Measurements from ENCODE around the gene KRTAP10-1. TPM values are rescaled to one million over a fixed set of nuclear protein-coding genes. Genes with fewer than 3 reads are reported as not detected.
A peak's percentile ranks its signal among the peaks of the same experiment; 100 is the strongest.

The KRTAP10-1 gene
- total and polyA plus RNA-seq, 9 of the 15 experiments (the other 6 are each of a cell fraction or from before 2014, with no cell fraction given): not detected

DNA sequence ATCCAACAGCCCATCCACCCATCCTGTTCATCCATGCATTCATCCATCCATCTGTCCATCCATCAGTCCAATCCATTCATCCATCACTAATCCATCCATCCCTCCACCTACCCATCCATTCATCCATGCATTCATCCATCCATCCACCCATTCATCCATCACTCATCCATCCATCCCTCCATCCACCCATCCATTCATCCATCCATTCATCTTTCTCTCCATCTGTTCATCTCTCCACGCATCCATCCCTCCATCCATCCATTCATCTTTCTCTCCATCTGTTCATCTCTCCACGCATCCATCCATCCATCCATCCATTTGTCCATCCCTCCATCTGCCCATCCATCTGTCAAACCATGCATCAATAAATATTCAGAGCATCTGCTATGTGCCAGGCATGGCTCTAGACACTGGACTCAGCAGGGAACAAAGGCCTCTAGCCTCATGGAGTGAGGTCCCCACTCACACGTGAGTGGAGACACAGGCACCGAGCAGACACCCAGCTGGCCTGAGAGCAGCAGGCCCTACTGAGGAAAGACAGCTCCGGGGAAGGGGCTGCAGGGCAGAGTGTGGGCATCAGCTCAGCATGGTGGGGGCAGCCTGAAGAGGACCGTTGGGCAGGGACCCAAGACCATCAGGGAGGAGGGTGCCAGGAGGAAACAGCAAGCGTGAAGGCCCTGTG is 9.6 kb downstream of the KRTAP10-1 start:
- Histone ChIP-seq H2AFZ (ENCODE audit: low read depth, low read length) (no peak overlapping the region), H3K36me3 (ENCODE audit: control insufficient read depth, insufficient read depth, low read length) (no peaks in the 10 kb centered on the region), H4K20me1 (replicated peaks; ENCODE audit: control insufficient read depth, insufficient read depth, low read length) (peaks cover 18% of the 10 kb centered on the region; the same call in 1 of the 2 replicates), H3K4me2 (ENCODE audit: insufficient read depth, low read length) (no peak overlapping the region), H3K4me1 (replicated peaks in 1 of 2; ENCODE audit: control insufficient read depth in 2 of 2, insufficient read depth in 2 of 2, low read length in 2 of 2) (peaks cover 0 to 16% of the 10 kb centered on the region in 2 experiments; a peak in 2 of 5 replicates), H3K9me3 (replicated peaks; ENCODE audit: control insufficient read depth, insufficient read depth, low read depth, low read length) (no peaks in the 10 kb centered on the region; the same call in 1 of the 2 replicates), H3K27ac (ENCODE audit: extremely low read depth, low read depth, low read length) (no peak overlapping the region), H3K9ac (ENCODE audit: insufficient read depth in 1 of 2, low read depth in 2 of 2, low read length in 2 of 2) (no peak overlapping the region), H3K27me3 (ENCODE audit: control insufficient read depth in 2 of 2, insufficient read depth in 2 of 2, low read length in 2 of 2) (peaks cover 44 to 78% of the 10 kb centered on the region in 2 experiments), H3K9me1 (ENCODE audit: control insufficient read depth, insufficient read depth, low read length) (no peaks in the 10 kb centered on the region), H3K4me3 (no peak overlapping the region), H3K79me2 (ENCODE audit: control insufficient read depth, insufficient read depth, low read length) (no peaks in the 10 kb centered on the region)
- intact Hi-C loops (cut with micrococcal nuclease): no loop called here
- POLR2A ChIA-PET: interaction anchor here (0.7 to 1.0 kb wide), 2 partner anchors 12 to 60 kb away, joined by 4 read pairs; no protein-coding TSS in a partner anchor
- CTCF ChIA-PET (ENCODE audit: low intra/inter-chr PET ratio): no interaction called here
- in situ Hi-C loops (cut with MboI): no loop called here
- no peak for ATAC-seq
- no peak for FAIRE-seq
- no peak for DNase-seq (ENCODE audit: extremely low read depth in 1 of 4, low spot score in 3 of 4)
- no TSS peak for BruUV-seq (replicated peaks)
- WGBS (ENCODE audit: insufficient coverage, low coverage, missing lambda C conversion rate): 0% methylated on average over 7 of the region's 7 CpGs
- TF ChIP-seq CEBPB (tag; IDR thresholded peaks at IDR 0.05) (no peak), NUFIP1 (IDR thresholded peaks at IDR 0.05; ENCODE audit: partially characterized antibody) (no peak), SMARCA4 (IDR thresholded peaks at IDR 0.05) (no peak), ELF4 (CRISPR knock-in tag; IDR thresholded peaks at IDR 0.05) (peak; percentile 57; the same call in 1 of the 2 replicates), CHD2 (IDR thresholded peaks at IDR 0.05; ENCODE audit: low read depth, low read length) (no peak), OTX1 (CRISPR knock-in tag; IDR thresholded peaks at IDR 0.05) (peak; percentile 61; the same call in 1 of the 2 replicates), HDAC1 (IDR thresholded peaks at IDR 0.05) (0 out of 4 replicates have a peak, but pooled peaks of 1 of the 2 experiments have one; percentile 26), SNRNP70 (optimal IDR thresholded peaks at IDR 0.05; ENCODE audit: low read depth, low read length) (no peak), GATAD2B (IDR thresholded peaks at IDR 0.05; ENCODE audit: borderline replicate concordance) (no peak), ZNF316 (IDR thresholded peaks at IDR 0.05) (no peak), RBM14 (IDR thresholded peaks at IDR 0.05; ENCODE audit: borderline replicate concordance, insufficient read depth, low read depth, low read length) (no peak)
- TF ChIP-seq, protein P1, sequence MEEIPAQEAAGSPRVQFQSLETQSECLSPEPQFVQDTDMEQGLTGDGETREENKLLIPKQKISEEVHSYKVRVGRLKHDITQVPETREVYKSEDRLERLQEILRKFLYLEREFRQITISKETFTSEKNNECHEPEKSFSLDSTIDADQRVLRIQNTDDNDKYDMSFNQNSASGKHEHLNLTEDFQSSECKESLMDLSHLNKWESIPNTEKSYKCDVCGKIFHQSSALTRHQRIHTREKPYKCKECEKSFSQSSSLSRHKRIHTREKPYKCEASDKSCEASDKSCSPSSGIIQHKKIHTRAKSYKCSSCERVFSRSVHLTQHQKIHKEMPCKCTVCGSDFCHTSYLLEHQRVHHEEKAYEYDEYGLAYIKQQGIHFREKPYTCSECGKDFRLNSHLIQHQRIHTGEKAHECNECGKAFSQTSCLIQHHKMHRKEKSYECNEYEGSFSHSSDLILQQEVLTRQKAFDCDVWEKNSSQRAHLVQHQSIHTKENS (CRISPR knock-in tag; IDR thresholded peaks at IDR 0.05): no peak
- TF ChIP-seq, protein P2, sequence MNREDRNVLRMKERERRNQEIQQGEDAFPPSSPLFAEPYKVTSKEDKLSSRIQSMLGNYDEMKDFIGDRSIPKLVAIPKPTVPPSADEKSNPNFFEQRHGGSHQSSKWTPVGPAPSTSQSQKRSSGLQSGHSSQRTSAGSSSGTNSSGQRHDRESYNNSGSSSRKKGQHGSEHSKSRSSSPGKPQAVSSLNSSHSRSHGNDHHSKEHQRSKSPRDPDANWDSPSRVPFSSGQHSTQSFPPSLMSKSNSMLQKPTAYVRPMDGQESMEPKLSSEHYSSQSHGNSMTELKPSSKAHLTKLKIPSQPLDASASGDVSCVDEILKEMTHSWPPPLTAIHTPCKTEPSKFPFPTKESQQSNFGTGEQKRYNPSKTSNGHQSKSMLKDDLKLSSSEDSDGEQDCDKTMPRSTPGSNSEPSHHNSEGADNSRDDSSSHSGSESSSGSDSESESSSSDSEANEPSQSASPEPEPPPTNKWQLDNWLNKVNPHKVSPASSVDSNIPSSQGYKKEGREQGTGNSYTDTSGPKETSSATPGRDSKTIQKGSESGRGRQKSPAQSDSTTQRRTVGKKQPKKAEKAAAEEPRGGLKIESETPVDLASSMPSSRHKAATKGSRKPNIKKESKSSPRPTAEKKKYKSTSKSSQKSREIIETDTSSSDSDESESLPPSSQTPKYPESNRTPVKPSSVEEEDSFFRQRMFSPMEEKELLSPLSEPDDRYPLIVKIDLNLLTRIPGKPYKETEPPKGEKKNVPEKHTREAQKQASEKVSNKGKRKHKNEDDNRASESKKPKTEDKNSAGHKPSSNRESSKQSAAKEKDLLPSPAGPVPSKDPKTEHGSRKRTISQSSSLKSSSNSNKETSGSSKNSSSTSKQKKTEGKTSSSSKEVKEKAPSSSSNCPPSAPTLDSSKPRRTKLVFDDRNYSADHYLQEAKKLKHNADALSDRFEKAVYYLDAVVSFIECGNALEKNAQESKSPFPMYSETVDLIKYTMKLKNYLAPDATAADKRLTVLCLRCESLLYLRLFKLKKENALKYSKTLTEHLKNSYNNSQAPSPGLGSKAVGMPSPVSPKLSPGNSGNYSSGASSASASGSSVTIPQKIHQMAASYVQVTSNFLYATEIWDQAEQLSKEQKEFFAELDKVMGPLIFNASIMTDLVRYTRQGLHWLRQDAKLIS (CRISPR knock-in tag; IDR thresholded peaks at IDR 0.05): no peak
- TF ChIP-seq, protein P3, sequence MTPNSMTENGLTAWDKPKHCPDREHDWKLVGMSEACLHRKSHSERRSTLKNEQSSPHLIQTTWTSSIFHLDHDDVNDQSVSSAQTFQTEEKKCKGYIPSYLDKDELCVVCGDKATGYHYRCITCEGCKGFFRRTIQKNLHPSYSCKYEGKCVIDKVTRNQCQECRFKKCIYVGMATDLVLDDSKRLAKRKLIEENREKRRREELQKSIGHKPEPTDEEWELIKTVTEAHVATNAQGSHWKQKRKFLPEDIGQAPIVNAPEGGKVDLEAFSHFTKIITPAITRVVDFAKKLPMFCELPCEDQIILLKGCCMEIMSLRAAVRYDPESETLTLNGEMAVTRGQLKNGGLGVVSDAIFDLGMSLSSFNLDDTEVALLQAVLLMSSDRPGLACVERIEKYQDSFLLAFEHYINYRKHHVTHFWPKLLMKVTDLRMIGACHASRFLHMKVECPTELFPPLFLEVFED (CRISPR knock-in tag; conservative IDR thresholded peaks at IDR 0.05): peak; percentile 84
- TF ChIP-seq, protein P4, sequence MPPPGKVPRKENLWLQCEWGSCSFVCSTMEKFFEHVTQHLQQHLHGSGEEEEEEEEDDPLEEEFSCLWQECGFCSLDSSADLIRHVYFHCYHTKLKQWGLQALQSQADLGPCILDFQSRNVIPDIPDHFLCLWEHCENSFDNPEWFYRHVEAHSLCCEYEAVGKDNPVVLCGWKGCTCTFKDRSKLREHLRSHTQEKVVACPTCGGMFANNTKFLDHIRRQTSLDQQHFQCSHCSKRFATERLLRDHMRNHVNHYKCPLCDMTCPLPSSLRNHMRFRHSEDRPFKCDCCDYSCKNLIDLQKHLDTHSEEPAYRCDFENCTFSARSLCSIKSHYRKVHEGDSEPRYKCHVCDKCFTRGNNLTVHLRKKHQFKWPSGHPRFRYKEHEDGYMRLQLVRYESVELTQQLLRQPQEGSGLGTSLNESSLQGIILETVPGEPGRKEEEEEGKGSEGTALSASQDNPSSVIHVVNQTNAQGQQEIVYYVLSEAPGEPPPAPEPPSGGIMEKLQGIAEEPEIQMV (tag; conservative IDR thresholded peaks at IDR 0.05; ENCODE audit: low read depth): no peak

Measured in K562 (cell line).